H1 (cell line): Measurements from ENCODE around the gene PLEKHB1. TPM values are rescaled to one million over a fixed set of nuclear protein-coding genes. Genes with fewer than 3 reads are reported as not detected.

Experiments used
- CHD7 ChIP-seq: fragments of 300-600 bp; sonication (generic); IDR thresholded peaks from 2 replicates; pipeline ENCODE4 v1.7.1; 2012; ENCODE audit warnings: low read length, moderate library complexity, mild to moderate bottlenecking, inconsistent platforms; ENCODE audit not compliant: insufficient replicate concordance
- FOSL1 ChIP-seq: IDR thresholded peaks from 2 replicates; pipeline ENCODE4 v1.6.1; 2011; ENCODE audit warnings: mild to moderate bottlenecking, low read depth, low read length, moderate library complexity; ENCODE audit not compliant: insufficient read depth
- GTF2F1 ChIP-seq: IDR thresholded peaks from 2 replicates; pipeline ENCODE4 v1.6.1; 2012; ENCODE audit warnings: low read depth, low read length, improper control_type of control experiment, borderline replicate concordance
- MAX ChIP-seq: IDR thresholded peaks from 2 replicates; pipeline ENCODE4 v1.6.1; 2012; ENCODE audit warnings: inconsistent platforms
- NANOG ChIP-seq: IDR thresholded peaks from 2 replicates; pipeline ENCODE4 v1.6.1; 2011; ENCODE audit warnings: low read length, low read depth, mild to moderate bottlenecking, inconsistent platforms; ENCODE audit not compliant: insufficient read depth, poor library complexity, severe bottlenecking
- RBBP5 ChIP-seq: IDR thresholded peaks from 2 replicates; pipeline ENCODE4 v1.7.1; 2012; ENCODE audit warnings: low read depth, mild to moderate bottlenecking, inconsistent platforms, low read length, moderate library complexity, borderline replicate concordance
- TCF12 ChIP-seq: IDR thresholded peaks from 2 replicates; pipeline ENCODE4 v1.6.1; 2011; ENCODE audit warnings: low read depth, mild to moderate bottlenecking, low read length
- polyA plus RNA-seq, 7 experiments: library from polyadenylated mRNA; depleted of rRNA in 3 of 7; stranded (reverse) in 5 of 7; unstranded in 2 of 7; fragments of >200 nt in 5 of 7; fragments of 200-250 nt in 2 of 7; gene quantifications; 1 replicate in 5 of 7; 2 replicates in 1 of 7; 4 replicates in 1 of 7; pipeline versions ENCODE4 v1.2.1 to v1.2.3, GENCODE V29; 2011 to 2013; ENCODE audit warnings: missing spikeins in 2 of 7, mixed read lengths in 2 of 7
- total RNA-seq: library from RNA; stranded (reverse); fragmentation: NEBNext Ultra II Directional; extraction: Animal tissue kit (Norgen Biotek cat#: 25700); gene quantifications from 2 replicates; pipeline ENCODE4 v1.2.1, GENCODE V29; 2021

PLEKHB1 gene
- total and polyA plus RNA-seq, 2 of the 8 experiments (the other 6 are each of a cell fraction or from before 2014, with no cell fraction given), result 14.8 to 24.5 TPM

- TF ChIP-seq MAX (no peak), NANOG (no peak), RBBP5 (no peak), GTF2F1 (no peak), CHD7 (no peak), FOSL1 (no peak), TCF12 (no peak)
Observed at GRCh38 chr11:73632996-73633395, 13.4 kb upstream of the PLEKHB1 start (continued).
